Measurements from ENCODE around the gene RET. TPM values are rescaled to one million over a fixed set of nuclear protein-coding genes. Genes with fewer than 3 reads are reported as not detected.

RET gene
- total RNA-seq, 1 experiment from 2014 or later, result not detected

- DNase-seq (ENCODE audit: low spot score), result peak; percentile 70
Observed at GRCh38 chr10:43166207-43166879, 89.5 kb downstream of the RET start.

- DNase-seq (ENCODE audit: low spot score), result no peak
Observed at GRCh38 chr10:43166880-43167497, 90.1 kb downstream of the RET start.

- DNase-seq (ENCODE audit: low spot score), result no peak
Observed at GRCh38 chr10:43167498-43167889, 90.6 kb downstream of the RET start.

GRCh38 chr10:43170491-43170890 is 93.6 kb downstream of the RET start:
- DNase-seq (ENCODE audit: low spot score), result peak; percentile 19

GRCh38 chr10:43172645-43173044 is 95.8 kb downstream of the RET start:
- DNase-seq (ENCODE audit: low spot score), result no peak

- no peak for DNase-seq (ENCODE audit: low spot score)
Observed at GRCh38 chr10:43173120-43173519, 96.3 kb downstream of the RET start.

- DNase-seq (ENCODE audit: low spot score), result no peak
Observed at GRCh38 chr10:43174969-43175368, 98.1 kb downstream of the RET start.

GRCh38 chr10:43176271-43176670 is 99.4 kb downstream of the RET start:
- DNase-seq (ENCODE audit: low spot score), result no peak

GRCh38 chr10:43177595-43177994 is 100.7 kb downstream of the RET start:
- DNase-seq (ENCODE audit: low spot score), result no peak

Other genes with a start within 250 kb of the RET start
- 1.3 TPM in 2 replicates for gene CSGALNACT2, start 61.4 kb downstream of the RET start, total RNA-seq (2014; rRNA removed; shearing (Covaris generic))
- gene RASGEF1A, start 190.0 kb downstream of the RET start, total RNA-seq (2014; rRNA removed; shearing (Covaris generic)), result not detected in 2 replicates